ENCODE measurements around the gene FBXL7.

FBXL7 gene

GRCh38 chr5:15786884-15787283 lies 286.9 kb downstream of the FBXL7 start:
- no peak for FAIRE-seq

DNA sequence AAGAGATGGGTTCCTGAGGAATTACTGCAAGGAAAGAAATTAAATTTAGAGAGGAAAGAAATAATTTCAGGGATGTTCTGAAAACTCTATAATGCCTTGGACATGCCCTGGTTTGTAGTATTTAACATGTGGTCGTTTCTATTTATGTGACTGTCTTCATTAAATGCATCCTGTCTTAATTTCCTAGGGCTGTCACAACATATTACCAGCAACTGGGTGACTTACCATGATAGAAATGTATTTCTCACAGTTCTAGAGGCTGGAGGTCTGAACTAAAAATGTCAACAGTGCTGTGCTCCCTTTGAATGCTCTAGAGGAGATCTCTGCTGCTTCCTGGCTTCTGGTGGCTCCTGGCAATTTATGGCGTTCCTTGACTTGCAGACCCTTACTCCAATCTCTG lies 287.7 kb downstream of the FBXL7 start:
- no peak for FAIRE-seq

- no peak for FAIRE-seq
These were observed 289.7 kb downstream of the FBXL7 start for GRCh38 chr5:15789642-15790041.

GRCh38 chr5:15790446-15791018 lies 290.6 kb downstream of the FBXL7 start:
- no peak for FAIRE-seq

DNA sequence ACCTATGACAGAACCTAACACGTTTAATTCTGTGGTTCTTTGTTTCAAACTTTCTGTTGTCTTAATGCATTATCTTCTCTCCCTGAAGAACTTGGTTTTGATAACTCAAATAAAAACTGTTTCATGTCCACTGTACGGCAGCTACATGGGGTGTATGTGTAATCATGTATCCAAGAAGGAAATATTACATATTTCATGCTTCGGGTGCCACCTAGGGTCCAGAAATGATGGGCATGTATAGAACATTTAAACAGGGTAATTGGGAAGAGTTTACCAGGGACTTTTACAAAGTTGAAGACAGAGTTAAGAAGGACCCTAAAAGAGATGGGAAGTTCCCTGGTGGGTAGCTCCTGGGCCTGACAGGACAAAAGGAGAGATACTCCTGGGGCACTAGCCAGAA lies 291.3 kb downstream of the FBXL7 start:
- FAIRE-seq = no peak

- FAIRE-seq = no peak
These were observed 291.9 kb downstream of the FBXL7 start for GRCh38 chr5:15791859-15792258.

GRCh38 chr5:15794052-15794985 lies 294.3 kb downstream of the FBXL7 start:
- peak; percentile 63 for FAIRE-seq

GRCh38 chr5:15796096-15796495 lies 296.1 kb downstream of the FBXL7 start:
- FAIRE-seq = no peak

GRCh38 chr5:15796557-15796956 lies 296.6 kb downstream of the FBXL7 start:
- FAIRE-seq = no peak

GRCh38 chr5:15797116-15797515 lies 297.1 kb downstream of the FBXL7 start:
- FAIRE-seq = no peak

DNA sequence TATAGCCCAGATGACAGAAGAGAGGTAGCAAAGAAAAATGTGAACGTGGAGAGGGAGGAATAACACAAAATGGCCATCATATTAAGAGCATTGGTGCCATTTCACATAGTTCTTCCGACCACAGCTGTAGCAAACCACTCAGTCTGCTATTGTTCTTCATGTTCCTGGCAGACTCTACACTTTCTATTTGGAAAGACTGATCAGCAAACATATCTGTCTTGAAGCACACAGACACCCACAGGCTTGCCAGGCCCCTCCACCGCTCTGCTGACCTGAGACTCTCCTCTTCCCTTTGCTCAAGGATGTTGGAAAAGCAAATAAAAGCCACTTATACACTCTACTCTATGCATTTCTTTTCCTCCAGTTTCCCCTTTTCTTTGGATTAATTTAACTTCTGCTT lies 298.0 kb downstream of the FBXL7 start:
- FAIRE-seq = no peak

DNA sequence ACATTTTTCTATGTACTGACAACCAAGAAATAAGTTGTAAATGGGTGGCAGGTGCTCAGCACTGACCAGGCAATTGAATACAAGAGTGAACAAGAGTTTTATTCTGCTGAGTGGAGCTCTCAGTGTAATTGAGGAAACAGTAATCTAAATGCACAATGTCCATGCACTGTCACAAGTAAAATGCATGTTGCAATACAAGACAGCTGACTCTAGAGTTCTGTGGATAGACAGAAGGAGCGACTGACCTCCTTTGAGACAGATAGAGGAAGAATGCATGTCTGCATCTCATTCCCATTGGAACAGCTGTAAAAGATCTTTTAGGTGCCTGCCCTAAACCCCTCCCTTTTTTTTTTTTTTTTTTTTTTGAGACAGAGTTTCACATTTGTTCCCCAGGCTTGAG lies 299.0 kb downstream of the FBXL7 start:
- FAIRE-seq = no peak

DNA sequence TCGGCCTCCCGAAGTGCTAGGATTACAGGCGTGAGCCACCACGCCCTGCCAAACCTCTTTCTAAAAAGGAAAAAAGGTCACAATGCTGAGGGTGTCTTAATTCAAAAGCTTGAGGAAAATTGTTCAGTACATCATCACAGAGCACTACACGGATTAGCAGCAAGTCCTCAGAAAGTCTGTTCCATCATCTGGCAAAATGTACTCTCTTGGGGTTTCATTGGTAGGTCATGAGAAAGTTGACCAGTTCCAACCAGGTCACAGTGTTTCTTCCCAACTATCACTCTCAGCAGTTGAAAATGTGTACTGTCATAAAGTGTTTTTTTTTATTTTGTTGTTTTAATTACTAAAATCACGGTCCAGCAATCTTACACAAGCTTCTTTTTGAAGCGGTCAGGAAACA lies 299.6 kb downstream of the FBXL7 start:
- FAIRE-seq = no peak

- FAIRE-seq = no peak
These were observed 303.3 kb downstream of the FBXL7 start for GRCh38 chr5:15803280-15803679.

- no peak for FAIRE-seq
These were observed 306.6 kb downstream of the FBXL7 start for GRCh38 chr5:15806613-15807012.

GRCh38 chr5:15807248-15807647 lies 307.3 kb downstream of the FBXL7 start:
- no peak for FAIRE-seq

GRCh38 chr5:15807871-15808270 lies 307.9 kb downstream of the FBXL7 start:
- FAIRE-seq = no peak

DNA sequence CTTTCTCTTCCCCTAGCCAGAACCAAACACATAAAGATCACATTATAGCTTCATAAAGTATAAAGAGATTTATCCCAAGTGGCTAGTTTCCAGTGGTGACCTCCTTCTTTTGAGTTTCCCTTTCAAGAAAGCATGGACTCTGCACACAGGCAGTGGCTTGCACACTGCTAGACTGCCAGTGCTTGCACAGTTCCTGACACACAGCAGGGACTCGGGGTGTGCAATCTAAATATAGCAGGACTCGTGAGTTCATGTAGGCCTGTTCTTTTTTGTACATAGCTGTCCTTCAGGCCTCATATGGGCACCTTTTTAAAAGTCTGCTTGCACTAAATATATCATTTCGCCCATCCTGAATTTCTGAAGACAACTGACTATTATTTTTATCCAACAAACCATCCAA lies 308.6 kb downstream of the FBXL7 start:
- no peak for FAIRE-seq

DNA sequence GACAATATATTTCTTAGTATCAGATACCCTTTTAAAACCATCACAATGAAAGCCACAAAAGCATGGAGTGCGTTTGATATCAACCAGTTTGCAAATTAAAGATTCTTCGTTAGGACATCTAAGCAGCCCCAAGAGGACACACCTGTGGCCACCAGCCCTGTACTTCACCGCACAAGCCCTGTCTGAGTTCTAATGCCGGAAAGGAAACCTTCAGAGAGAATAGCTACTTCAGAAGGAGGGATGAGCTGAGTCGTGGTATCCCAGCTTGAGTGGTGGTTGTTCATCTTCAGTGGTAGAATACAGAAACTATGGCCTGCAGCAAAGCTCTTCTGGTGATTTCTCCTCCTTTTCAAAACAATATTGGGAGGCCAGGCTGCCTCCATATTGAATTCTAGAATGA lies 319.6 kb downstream of the FBXL7 start:
- FAIRE-seq = no peak

- FAIRE-seq = no peak
These were observed 321.5 kb downstream of the FBXL7 start for GRCh38 chr5:15821506-15821905.

DNA sequence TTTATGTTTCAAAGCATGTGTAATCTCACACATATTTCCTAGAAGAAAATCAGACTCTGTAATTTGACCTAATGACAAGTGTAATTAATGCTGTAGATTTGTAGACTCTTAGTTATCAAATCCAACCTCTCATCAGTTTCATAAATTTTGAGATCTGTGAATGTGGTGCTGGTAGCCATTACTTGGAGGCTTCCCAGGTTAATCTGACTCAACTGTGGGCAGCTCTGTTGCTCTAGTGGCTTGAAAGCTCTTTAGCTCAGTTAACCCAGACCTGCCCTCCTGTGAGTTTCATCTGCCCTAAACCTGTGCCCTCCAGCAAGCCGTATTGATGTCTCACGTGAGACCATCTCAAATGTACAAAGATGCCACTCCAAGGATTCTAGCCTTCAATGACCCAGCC lies 323.4 kb downstream of the FBXL7 start:
- FAIRE-seq = no peak

DNA sequence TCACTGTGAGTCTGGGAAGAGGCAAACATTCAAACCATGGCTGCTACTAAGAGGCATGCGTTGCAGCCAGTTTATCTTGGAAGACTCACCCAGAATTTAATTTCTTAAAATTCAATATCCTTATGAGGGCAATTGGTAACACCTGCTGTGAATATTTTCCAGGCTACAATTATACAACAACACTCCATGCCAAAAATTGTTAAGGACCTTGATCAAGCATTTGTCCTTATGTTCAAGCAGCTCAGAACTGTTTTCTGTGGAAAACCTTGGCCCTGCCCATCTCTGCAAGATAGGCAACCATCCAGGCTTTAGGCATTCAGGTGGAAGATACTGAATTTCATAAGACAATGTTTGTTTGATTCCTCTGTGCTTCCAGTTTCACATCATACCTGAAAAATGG lies 327.8 kb downstream of the FBXL7 start:
- FAIRE-seq = no peak

DNA sequence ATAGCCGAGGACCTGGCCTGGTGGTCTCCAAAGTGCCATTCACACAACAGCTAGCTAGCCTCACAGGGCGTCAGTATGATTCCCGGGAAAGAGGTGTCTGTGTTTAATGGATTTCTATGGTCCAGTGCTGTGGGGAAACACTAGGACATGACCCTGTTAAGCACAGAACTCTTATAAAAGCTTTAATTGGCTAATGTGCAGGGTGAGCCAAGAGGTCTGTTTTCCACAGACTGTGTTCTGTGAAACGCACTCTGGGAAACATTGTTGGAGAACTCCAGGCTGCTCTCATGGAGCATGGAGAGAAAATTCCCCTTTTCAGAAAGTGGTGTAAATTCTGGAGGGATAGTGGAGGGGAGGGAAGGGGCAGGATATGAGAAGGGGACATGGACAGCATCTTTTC lies 331.4 kb downstream of the FBXL7 start:
- no peak for FAIRE-seq

DNA sequence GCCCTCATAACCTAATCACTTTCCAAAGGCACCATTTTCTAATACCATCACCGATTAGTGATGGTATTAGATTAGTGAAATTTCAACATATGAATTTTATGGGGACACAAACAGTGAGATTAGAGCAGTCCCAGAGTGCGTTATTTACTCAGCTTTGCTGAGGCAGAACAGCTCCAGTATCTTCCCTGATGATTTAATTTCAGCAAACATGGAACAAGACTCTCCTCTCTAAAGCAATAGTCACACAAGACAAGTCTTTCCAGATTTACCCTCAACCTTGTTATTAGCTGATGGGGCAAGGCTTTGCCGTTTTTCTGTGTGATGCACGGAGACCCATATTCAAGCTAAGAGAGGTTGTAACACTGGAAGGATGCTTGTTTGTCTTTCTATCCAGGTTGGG lies 333.4 kb downstream of the FBXL7 start:
- FAIRE-seq = no peak
